HG02623 (cell line): ENCODE data around the gene CNTNAP2.
"Not testable (repeated sequence)": the region's sequence is repeated elsewhere in the genome, so short reads cannot be mapped to it uniquely, and the experiment has no call there.

Source experiments
- ATAC-seq: cut with Tn5 transposase; IDR thresholded peaks from one replicate; pipeline ENCODE4 v1.9.1; 2021; ENCODE audit warnings: moderate library complexity; ENCODE audit not compliant: unreplicated experiment

The CNTNAP2 gene

GRCh38 chr7:146146831-146147486, 30.4 kb downstream of the CNTNAP2 start:
- no peak for ATAC-seq

DNA sequence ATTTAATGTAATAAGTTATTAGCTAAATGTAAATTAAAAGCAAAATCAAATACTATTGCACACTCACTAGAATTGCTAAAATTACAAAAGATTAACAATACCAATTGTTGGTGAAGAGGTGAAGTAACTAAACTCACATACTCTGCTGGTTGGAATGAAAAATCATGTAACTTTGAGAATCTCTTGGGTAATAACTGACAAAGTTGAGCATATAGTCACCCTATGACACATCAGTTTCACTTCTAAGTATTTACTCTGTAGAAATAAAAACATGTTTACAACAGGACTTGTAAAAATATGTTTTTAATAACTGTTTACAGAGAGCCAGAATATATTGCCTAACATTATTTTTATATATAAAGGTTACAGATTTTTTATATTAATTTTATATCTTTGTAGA, 33.6 kb downstream of the CNTNAP2 start:
- ATAC-seq, result no peak

DNA sequence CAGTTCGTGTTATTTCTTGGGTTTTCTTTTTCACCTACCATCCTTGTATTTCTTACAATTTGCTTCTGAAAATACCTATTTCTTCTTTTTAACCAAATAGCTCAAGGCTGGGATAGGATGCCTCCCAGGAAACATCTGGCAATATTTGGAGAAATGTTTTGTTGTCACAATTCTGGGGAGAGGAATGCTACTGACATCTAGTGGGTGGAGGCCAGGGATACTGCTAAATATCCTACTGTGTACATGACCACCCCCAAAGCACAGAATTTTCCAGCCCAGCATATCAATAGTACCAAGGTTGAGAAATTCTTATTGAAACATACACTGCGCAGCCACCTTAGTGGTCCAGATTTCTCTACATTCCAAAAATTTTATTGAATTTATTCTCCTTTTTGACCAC, 55.5 kb downstream of the CNTNAP2 start:
- ATAC-seq, result no peak

- no peak for ATAC-seq
Measured at GRCh38 chr7:146175716-146176115, 59.1 kb downstream of the CNTNAP2 start.

- no peak for ATAC-seq
Measured at GRCh38 chr7:146176860-146177259, 60.3 kb downstream of the CNTNAP2 start.

DNA sequence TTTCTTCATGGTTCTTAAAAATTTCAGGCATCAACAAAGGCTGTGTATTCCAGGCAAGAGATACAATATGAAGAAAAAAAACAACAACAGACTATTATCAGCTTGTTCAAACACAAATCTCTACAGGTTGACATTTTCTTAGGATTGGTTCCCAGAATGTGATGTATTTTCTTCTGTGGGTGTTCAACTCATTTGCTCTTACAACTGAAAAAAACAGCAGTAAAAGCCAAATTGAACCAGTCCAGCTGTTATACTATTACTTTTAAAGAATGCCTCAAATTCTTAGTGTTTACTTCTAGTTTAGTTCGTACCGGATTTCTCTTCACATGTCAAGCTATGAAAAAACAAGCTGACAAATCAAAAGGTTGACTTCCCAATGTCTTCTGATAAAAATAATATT, 60.7 kb downstream of the CNTNAP2 start:
- ATAC-seq, result no peak

DNA sequence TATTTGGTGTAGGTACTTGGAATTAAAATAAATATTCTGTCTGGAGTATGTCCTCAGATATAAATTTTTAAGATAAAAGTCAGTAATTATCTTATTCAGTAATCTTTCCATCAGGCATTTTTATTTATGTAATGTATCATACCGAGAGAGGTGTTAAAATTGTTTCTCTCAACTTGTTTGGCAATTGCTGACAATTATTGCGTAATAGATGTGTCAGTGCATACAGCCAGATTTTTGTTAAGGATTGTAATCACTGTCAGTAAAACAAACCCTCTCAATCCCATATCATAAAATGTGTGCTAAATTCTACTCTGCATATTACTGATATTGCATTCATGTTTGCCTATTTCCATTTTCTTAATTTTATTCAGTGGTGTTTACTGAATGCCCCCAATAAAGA, 69.2 kb downstream of the CNTNAP2 start:
- ATAC-seq, result no peak

DNA sequence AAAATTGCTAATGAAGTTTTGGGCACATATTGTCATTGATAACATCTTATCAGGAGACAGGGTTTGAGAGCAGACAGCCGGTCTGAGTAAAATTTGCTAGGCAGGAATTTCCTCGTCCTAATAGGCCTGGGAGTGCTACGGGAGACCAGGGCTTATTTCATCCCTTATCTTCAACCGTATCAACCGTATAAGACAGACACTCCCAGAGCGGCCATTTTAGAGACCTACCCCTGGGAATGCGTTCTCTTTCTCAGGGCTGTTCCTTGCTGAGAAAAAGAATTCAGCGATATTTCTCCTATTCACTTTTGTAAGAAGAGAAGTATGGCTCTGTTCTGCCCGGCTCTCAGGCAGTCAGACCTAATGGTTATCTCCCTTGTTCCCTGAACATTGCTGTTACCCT, 74.8 kb downstream of the CNTNAP2 start:
- not testable (repeated sequence) for ATAC-seq

GRCh38 chr7:146201945-146202344, 85.3 kb downstream of the CNTNAP2 start:
- no peak for ATAC-seq

- no peak for ATAC-seq
Measured at GRCh38 chr7:146206270-146206669, 89.7 kb downstream of the CNTNAP2 start.

DNA sequence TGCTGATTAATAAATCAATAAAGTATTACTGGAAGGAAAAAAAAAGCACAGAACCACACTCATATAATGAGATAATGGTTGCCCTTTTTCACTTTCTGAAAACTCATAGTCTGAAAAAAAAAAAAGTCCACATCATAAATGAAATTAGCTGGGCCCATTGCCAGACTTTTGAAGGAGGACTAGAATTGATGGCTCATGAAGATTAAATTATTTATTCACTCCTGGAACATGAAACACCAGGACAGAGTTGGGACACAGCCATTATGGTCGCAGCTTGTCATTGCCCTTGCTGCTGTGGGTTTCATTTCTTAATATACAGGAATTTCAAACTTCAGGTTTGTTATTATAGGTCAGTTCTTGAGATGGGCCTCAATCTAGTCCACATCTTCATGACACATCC, 91.9 kb downstream of the CNTNAP2 start:
- ATAC-seq, result no peak

- ATAC-seq, result no peak
Measured at GRCh38 chr7:146214842-146215241, 98.2 kb downstream of the CNTNAP2 start.

DNA sequence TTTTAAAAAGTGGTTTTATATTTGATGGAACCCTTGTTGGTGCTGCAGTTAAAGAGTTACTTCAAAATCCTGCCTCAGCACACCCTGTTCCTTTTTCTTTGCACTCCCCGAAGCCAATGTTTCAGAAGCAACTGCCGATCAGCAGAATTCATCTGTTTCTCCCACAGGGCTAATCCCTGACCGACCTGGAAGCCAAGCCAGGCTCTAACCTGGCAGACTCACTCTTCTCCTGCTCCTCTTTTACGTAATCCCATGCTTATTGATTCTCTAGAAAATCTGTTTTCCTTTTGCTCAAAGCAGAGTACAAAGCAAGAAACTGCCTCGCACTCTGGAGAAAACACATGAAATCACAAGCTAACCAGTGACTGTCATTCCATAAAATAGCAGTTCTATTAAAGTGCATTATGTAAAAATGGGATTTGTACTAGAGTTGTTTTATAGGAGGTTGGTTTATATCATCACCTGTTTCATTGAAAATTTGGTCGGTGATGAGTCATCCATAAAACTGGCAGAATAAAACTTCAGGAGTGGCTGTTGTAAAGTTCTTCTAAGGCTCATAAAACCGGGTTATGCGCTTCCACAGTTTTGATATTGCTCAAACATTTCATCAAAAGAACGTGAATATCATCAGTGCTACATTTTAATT, 99.9 kb downstream of the CNTNAP2 start:
- ATAC-seq, result no peak

- ATAC-seq, result no peak
Measured at GRCh38 chr7:146223851-146224250, 107.2 kb downstream of the CNTNAP2 start.

GRCh38 chr7:146232604-146233003, 116.0 kb downstream of the CNTNAP2 start:
- ATAC-seq, result no peak

GRCh38 chr7:146235195-146235594, 118.6 kb downstream of the CNTNAP2 start:
- ATAC-seq, result no peak

GRCh38 chr7:146242661-146243060, 126.1 kb downstream of the CNTNAP2 start:
- no peak for ATAC-seq

DNA sequence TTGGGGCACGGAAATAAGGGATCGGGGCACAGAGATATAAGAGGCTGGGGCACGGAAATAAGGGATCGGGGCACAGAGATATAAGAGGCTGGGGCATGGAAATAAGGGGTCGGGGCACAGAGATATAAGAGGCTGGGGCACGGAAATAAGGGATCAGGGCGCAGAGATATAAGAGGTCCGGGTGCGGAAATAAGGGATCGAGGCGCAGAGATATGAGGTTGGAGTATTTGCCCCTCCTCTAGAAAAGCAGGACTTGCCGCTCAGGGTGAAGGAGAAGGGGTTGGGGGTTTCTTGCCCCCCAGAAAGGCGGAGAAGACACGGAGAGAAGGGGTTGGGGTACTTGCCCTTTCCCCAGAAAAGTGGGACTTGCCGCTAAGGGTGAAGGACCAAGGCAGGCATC, 131.4 kb downstream of the CNTNAP2 start:
- not testable (repeated sequence) for ATAC-seq

- ATAC-seq, result not testable (repeated sequence)
Measured at GRCh38 chr7:146248744-146249143, 132.1 kb downstream of the CNTNAP2 start.

- no peak for ATAC-seq
Measured at GRCh38 chr7:146249272-146249671, 132.7 kb downstream of the CNTNAP2 start.

DNA sequence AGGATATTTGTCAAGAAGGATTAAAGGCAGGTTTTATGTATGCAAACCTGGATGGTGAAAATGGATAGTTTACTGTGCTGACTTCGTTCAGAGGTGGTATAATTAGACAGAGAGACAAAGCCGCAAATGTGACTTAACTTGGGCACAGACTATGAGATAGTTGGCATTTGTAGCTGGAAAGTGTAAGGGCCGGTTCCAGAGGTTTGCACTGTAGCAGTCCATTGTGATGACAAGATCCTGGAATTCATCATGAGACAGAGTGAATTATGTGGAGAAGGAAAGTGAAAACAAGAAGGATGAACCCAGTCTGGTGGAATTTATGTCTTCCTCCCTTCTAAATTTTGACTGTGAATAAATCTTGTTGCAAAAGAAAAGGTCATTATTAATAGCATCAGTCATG, 139.0 kb downstream of the CNTNAP2 start:
- no peak for ATAC-seq

GRCh38 chr7:146262527-146262926, 145.9 kb downstream of the CNTNAP2 start:
- no peak for ATAC-seq

DNA sequence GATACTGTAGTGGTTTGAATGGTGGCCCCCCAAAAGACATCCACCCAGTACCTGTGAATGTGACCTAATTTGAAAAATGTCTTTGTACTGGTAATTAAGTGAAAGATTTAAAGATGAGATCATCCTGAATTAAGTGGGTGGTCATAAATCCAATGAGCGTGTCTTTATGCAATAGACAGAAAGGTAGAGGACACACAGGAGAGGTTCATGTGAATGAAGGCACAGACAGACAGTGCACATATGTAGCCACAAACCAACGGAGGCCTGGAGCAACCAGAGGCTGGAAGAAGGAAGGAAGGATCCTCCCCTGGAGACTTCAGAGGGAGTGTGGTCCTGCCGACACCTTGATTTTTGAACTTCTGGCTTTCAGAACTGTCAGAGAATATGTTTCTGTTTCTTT, 160.3 kb downstream of the CNTNAP2 start:
- ATAC-seq, result no peak
